GM19239 (cell line): Measurements from ENCODE around the gene USP2.

Experiments
- DNase-seq: peaks from one replicate; pipeline ENCODE4 v3.0.0; 2011; ENCODE audit warnings: low spot score; ENCODE audit not compliant: insufficient read length
- FAIRE-seq: peaks from 2 replicates; lab custom pipeline; 2011; peaks lifted over from hg19 to GRCh38; lab: Jason Lieb, UNC

Gene USP2

GRCh38 chr11:119378851-119379465 is 2.5 kb downstream of the USP2 start:
- no peak for FAIRE-seq

GRCh38 chr11:119377961-119378667 is 3.4 kb downstream of the USP2 start:
- no peak for DNase-seq
- FAIRE-seq = no peak

More at GRCh38 chr11:119378851-119379465, 2.5 kb downstream of the USP2 start:
- no peak for DNase-seq

- no peak for DNase-seq
- FAIRE-seq = no peak
Measured at GRCh38 chr11:119377112-119377901, 4.2 kb downstream of the USP2 start.

GRCh38 chr11:119376197-119376847 is 5.2 kb downstream of the USP2 start:
- DNase-seq (no peak), FAIRE-seq (no peak)

- FAIRE-seq (no peak), DNase-seq (no peak)
Measured at GRCh38 chr11:119375337-119376196, 5.9 kb downstream of the USP2 start.

- no peak for FAIRE-seq
- DNase-seq = no peak
Measured at GRCh38 chr11:119374632-119375336, 6.7 kb downstream of the USP2 start.

GRCh38 chr11:119373921-119374631 is 7.4 kb downstream of the USP2 start:
- no peak for FAIRE-seq
- no peak for DNase-seq

GRCh38 chr11:119373059-119373920 is 8.2 kb downstream of the USP2 start:
- FAIRE-seq = no peak
- DNase-seq = no peak

GRCh38 chr11:119372260-119373058 is 9.0 kb downstream of the USP2 start:
- FAIRE-seq (no peak), DNase-seq (no peak)

GRCh38 chr11:119371778-119372182 is 9.7 kb downstream of the USP2 start:
- FAIRE-seq (no peak), DNase-seq (no peak)

GRCh38 chr11:119371067-119371601 is 10.4 kb downstream of the USP2 start:
- FAIRE-seq (no peak), DNase-seq (no peak)

- no peak for FAIRE-seq
- no peak for DNase-seq
Measured at GRCh38 chr11:119370486-119371046, 10.9 kb downstream of the USP2 start.

- FAIRE-seq (no peak), DNase-seq (no peak)
Measured at GRCh38 chr11:119369132-119369925, 12.2 kb downstream of the USP2 start.

- DNase-seq = no peak
- FAIRE-seq = no peak
Measured at GRCh38 chr11:119368121-119369034, 13.1 kb downstream of the USP2 start.
